GM18505 (cell line): Measurements from ENCODE around the gene ATAD3C.
"Not testable (repeated sequence)": the region's sequence is repeated elsewhere in the genome, so short reads cannot be mapped to it uniquely, and the experiment has no call there.

Experiments used
- ATAC-seq: cut with Tn5 transposase; IDR thresholded peaks from one replicate; pipeline ENCODE4 v1.9.1; 2021; ENCODE audit not compliant: unreplicated experiment
- POLR2A ChIP-seq: IDR thresholded peaks from 4 replicates; pipeline ENCODE4 v1.6.1; 2011; ENCODE audit warnings: borderline replicate concordance; ENCODE audit not compliant: insufficient read depth, insufficient read length; ENCODE audit errors: extremely low read depth

ATAD3C gene

GRCh38 chr1:1460540-1461130 is 11.1 kb downstream of the ATAD3C start:
- no peak for TF ChIP-seq POLR2A
- ATAC-seq: no peak

GRCh38 chr1:1461721-1462317 is 12.3 kb downstream of the ATAD3C start:
- no peak for ATAC-seq
- TF ChIP-seq POLR2A: no peak

- no peak for ATAC-seq
- TF ChIP-seq POLR2A: no peak
Observed at GRCh38 chr1:1462318-1462966, 13.0 kb downstream of the ATAD3C start.

GRCh38 chr1:1463312-1463711 is 13.8 kb downstream of the ATAD3C start:
- TF ChIP-seq POLR2A: no peak
- ATAC-seq: no peak

GRCh38 chr1:1468196-1468985 is 18.9 kb downstream of the ATAD3C start:
- not testable (repeated sequence) for ATAC-seq

DNA sequence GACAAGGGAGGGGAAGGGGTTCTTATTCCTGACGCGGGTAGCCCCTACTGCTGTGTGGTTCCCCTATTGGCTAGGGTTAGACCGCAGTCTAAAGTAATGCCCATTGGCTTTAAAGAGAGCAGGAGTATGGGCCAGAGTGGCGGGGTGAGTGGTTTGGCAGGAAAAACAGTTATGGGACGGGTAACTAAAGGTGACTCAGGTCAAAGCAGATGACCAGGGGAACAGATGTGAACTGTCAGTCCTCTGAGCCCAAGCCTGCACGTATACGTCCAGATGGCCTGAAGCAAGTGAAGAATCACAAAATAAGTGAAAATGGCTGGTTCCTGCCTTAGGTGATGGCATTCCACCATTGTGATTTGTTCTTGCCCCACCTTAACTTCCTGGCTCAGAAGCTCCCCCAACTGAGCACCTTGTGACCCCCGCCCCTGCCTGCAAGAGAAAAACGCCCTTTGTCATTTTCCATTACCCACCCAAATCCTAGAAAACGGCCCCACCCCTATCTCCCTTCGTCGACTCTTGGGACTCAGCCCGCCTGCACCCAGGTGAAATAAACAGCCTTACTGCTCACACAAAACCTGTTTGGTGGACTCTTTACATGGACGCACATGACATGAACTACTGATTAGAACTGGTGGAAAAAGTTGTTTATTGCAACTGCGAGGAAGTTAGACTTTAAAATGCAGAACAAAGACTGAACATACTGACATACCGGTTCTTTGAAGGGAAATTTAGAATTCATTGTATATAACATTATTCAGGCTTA is 21.3 kb downstream of the ATAD3C start:
- TF ChIP-seq POLR2A: no peak
- ATAC-seq: no peak

GRCh38 chr1:1471389-1472052 is 22.0 kb downstream of the ATAD3C start, which contains the start of gene ATAD3B:
ATAD3B (plus strand) TSS chr1:1471765; CDS start chr1:1471885, 120 bp downstream.
- ATAC-seq: peak; percentile 88
- peak; percentile 65 for TF ChIP-seq POLR2A

GRCh38 chr1:1472053-1472876 is 22.8 kb downstream of the ATAD3C start:
- not testable (repeated sequence) for ATAC-seq

GRCh38 chr1:1476011-1476410 is 26.5 kb downstream of the ATAD3C start:
- ATAC-seq: not testable (repeated sequence)

DNA sequence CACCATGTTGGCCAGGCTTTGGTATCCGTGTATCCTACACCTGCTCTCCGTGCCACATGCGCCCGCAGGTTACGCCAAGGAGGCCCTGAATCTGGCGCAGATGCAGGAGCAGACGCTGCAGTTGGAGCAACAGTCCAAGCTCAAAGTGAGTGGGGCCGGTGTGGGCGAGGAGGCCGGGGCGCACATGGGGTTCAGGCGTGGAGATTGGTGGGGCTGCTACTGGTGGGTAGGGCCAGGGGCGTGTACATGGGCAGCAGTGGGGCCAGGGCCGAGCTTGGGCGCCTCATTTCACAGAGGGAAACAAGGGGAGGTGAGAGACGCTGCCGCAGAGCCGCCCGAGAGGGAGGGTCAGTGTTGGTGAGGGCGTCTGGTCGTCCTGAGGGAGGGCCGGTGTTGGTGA is 27.7 kb downstream of the ATAD3C start:
- ATAC-seq: no peak
- TF ChIP-seq POLR2A: no peak

DNA sequence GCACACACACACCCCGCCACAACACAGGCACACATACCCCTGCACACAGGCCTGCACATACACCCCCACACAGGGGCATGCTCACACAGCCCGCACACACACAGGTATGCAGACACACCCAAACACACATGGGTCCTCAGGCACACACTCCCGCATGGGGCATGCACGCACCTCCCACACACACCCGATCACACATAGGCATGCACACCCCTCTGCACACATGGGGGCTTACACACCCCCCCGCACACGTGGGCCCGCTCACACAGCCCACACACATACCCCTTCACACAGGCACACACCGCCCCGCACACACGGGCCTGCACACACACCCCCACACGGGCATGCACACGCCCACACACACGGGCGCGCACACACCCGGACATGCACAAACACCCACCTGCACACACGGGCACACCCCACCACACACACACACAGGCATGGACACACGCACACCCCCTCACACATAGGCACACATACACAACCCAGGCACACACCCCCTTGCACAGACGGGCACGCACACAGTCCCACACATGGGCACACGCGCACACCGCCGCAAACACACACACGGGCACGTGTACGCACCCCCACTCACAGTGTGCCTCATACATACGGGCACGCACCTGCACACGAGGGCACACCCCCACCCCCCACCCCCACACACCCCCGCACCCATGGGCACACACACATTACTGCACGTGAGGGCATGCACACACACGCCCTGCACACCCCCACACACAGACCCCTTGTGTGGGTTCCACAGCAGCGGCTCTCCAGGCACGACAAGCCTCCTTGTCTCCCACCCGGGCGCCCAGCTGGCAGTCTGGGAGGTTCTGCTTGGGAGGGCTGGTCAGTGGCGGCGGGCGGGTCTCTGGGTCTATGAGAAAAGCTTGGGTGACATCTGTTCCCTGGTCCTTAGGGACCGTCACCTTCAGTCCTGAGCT is 30.3 kb downstream of the ATAD3C start:
- no peak for ATAC-seq
- TF ChIP-seq POLR2A: no peak

DNA sequence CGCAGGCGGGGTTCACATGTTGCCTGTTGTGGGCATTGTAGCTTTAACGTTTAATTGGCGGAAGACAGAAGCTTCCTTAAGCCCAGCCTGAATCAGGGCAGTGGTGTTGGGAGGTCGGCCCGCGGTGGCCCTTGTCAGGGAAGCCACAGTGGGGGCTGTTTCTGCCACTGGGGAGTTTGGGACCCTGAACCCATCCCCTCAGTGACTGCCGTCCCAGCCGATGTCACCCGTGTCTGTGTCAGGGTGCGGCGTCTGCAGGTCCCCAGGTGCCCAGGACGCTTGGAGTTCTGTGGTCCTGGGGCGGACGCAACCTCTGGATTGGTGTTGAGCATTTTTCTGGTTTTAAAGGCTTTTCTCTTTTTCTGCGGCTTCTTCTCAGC is 31.0 kb downstream of the ATAD3C start:
- ATAC-seq: not testable (repeated sequence)

DNA sequence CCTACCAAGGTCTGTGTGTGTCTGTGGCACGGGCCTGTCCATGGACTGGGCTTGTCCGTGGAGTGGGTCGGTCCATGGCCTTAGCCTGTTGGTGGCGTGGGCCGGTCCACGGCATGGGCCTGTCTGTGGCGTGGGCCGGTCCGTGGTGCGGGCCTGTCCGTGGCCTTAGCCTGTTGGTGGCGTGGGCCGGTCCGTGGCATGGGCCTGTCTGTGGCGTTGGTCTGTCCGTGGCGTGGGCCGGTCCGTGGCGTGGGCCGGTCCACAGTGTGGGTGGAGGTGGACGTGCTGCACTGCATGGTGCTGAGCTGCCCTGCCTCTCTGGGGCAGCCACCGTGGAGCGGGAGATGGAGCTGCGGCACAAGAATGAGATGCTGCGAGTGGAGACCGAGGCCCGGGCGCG is 32.3 kb downstream of the ATAD3C start:
- not testable (repeated sequence) for ATAC-seq
